ENCODE measurements around the gene GRK5.

The GRK5 gene

GRCh38 chr10:119375574-119376272 is 168.4 kb downstream of the GRK5 start:
- Mint-ChIP-seq H3K27ac (no peak overlapping the region), H3K4me1 (ENCODE audit: low read depth) (peaks cover 36% of the 10 kb centered on the region), H3K36me3 (ENCODE audit: low read depth) (peaks cover 16% of the 10 kb centered on the region), H3K27me3 (ENCODE audit: low read depth) (no peaks in the 10 kb centered on the region), H3K4me3 (no peak overlapping the region), H3K9me3 (no peaks in the 10 kb centered on the region)

GRCh38 chr10:119377451-119377957 is 170.1 kb downstream of the GRK5 start:
- H3K27ac Mint-ChIP-seq: no peak overlapping the region
- H3K27me3 Mint-ChIP-seq (ENCODE audit: low read depth): no peaks in the 10 kb centered on the region
- H3K4me1 Mint-ChIP-seq (ENCODE audit: low read depth): peaks cover 34% of the 10 kb centered on the region
- no peak overlapping the region for H3K4me3 Mint-ChIP-seq
- peaks cover 26% of the 10 kb centered on the region for H3K36me3 Mint-ChIP-seq (ENCODE audit: low read depth)
- no peaks in the 10 kb centered on the region for H3K9me3 Mint-ChIP-seq

GRCh38 chr10:119377958-119378736 is 170.8 kb downstream of the GRK5 start:
- H3K36me3 Mint-ChIP-seq (ENCODE audit: low read depth): peaks cover 29% of the 10 kb centered on the region
- H3K4me1 Mint-ChIP-seq (ENCODE audit: low read depth): peaks cover 33% of the 10 kb centered on the region
- H3K27ac Mint-ChIP-seq: no peak overlapping the region
- H3K27me3 Mint-ChIP-seq (ENCODE audit: low read depth): no peaks in the 10 kb centered on the region
- no peak overlapping the region for H3K4me3 Mint-ChIP-seq
- H3K9me3 Mint-ChIP-seq: no peaks in the 10 kb centered on the region

GRCh38 chr10:119378737-119379067 is 171.3 kb downstream of the GRK5 start:
- H3K27me3 Mint-ChIP-seq (ENCODE audit: low read depth): no peaks in the 10 kb centered on the region
- no peak overlapping the region for H3K27ac Mint-ChIP-seq
- H3K36me3 Mint-ChIP-seq (ENCODE audit: low read depth): peaks cover 31% of the 10 kb centered on the region
- no peaks in the 10 kb centered on the region for H3K9me3 Mint-ChIP-seq
- peaks cover 33% of the 10 kb centered on the region for H3K4me1 Mint-ChIP-seq (ENCODE audit: low read depth)
- H3K4me3 Mint-ChIP-seq: no peak overlapping the region

DNA sequence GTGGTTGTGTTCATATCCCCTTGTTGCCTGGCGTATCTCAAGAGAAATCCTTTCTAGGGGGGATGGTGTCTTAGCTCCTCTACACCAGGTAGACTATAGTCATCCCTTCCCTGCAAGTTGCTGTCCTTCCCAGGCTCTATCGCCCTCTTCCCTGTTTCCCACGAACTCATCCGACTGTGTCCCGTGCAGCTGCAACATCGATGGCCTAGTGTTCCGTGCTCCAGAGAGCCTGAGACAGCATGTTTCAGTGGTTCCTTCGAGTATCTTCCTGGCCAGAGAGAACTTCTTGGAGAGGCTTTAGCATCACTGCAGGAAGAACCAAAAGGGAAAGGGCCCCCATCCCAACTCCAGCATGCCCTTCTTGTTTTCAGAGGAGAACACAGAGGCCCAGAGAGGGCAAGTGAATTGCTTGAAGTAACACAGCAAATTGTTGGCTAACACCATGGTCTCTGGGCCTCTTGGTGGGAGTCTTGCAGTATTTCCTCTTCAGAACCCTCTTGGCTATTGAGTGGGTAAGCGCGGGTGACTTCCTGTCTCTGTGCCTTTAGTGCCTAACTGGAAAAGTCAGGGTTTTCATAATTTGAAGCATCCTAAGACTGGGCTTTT is 172.2 kb downstream of the GRK5 start:
- Mint-ChIP-seq H3K36me3 (ENCODE audit: low read depth) (peaks cover 34% of the 10 kb centered on the region), H3K4me1 (ENCODE audit: low read depth) (peaks cover 32% of the 10 kb centered on the region), H3K27me3 (ENCODE audit: low read depth) (no peaks in the 10 kb centered on the region), H3K4me3 (no peak overlapping the region), H3K27ac (no peak overlapping the region), H3K9me3 (no peaks in the 10 kb centered on the region)

DNA sequence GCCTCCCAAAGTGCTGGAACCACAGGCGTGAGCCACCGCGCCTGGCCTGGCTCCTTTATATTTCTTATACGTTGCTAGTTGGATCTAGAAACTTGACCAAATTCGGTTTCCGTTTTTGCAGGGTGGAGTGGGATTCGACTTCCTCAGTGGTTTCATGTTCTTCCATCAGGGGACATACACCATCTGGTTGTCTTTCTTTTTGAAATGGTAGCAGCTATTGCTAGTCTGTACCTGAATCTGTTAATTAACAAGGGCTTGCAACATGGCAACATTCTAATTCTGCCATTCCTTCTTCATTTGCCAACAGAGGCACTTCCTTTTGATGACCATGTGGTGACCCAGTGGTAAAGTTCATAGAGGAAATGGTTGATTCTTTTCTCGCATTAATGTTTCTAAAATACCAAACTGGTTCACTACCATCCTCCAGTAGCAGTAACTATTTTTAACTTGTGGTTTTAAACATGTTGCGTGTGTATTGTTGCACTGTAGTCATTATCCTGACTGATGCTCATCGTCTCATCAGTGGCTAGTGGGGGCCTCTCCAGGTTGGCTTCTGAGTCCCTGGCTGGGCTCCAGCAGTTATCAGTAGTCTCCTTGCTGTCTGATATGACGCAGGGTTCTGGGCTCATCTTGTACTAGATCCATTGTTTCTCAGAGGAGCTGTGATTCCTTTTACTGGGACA is 175.9 kb downstream of the GRK5 start:
- H3K36me3 Mint-ChIP-seq (ENCODE audit: low read depth): peaks cover 46% of the 10 kb centered on the region

DNA sequence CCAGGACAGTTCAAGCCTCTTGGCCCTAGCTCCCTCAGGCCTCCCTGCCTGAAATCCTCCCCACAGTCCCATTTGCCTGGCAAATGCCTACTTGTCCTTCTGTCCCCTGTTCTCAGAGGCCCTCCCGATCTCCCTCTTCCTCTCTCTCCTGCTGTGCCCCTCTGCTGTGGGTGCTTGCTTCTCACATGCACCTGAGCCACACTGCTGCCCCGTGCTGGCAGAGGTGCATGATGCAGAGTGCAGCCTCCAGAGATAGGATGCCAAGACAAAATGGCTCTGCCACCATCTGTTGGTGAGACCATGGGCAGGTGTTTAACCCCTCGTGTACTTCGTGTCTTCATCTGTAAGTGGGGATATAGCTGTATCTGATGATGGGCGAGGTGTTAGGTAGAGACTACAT is 176.8 kb downstream of the GRK5 start:
- H3K36me3 Mint-ChIP-seq (ENCODE audit: low read depth): peaks cover 43% of the 10 kb centered on the region
- no peak overlapping the region for H3K4me3 Mint-ChIP-seq
- H3K9me3 Mint-ChIP-seq: no peaks in the 10 kb centered on the region
- peaks cover 16% of the 10 kb centered on the region for H3K4me1 Mint-ChIP-seq (ENCODE audit: low read depth)
- H3K27me3 Mint-ChIP-seq (ENCODE audit: low read depth): no peaks in the 10 kb centered on the region
- no peak overlapping the region for H3K27ac Mint-ChIP-seq

More for the DNA sequence above, 175.9 kb downstream of the GRK5 start:
- Mint-ChIP-seq H3K4me3 (no peak overlapping the region), H3K27ac (no peak overlapping the region), H3K27me3 (ENCODE audit: low read depth) (no peaks in the 10 kb centered on the region), H3K9me3 (no peaks in the 10 kb centered on the region), H3K4me1 (ENCODE audit: low read depth) (peaks cover 20% of the 10 kb centered on the region)

DNA sequence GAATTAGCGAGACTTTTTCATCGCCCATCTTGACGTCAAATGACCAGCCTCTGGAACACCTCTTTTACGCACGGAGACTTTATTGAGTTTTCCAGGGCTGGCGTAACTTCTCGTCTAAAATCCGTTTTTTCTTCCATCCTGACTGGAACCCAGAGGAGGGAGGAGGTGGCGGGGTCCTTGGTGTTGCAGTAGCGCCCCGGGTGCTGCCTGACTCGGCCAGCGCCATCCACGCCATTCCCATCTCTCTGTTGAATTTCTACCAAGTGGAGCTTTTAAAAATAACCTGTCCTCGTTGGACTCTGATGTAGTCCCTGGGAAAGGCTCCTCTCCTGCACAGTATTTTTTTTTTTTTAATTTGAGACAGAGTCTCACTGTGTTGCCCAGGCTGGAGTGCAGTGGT is 179.3 kb downstream of the GRK5 start:
- H3K36me3 Mint-ChIP-seq (ENCODE audit: low read depth): peaks cover 33% of the 10 kb centered on the region
- peaks cover 15% of the 10 kb centered on the region for H3K4me1 Mint-ChIP-seq (ENCODE audit: low read depth)
- H3K9me3 Mint-ChIP-seq: no peaks in the 10 kb centered on the region
- H3K4me3 Mint-ChIP-seq: no peak overlapping the region
- no peaks in the 10 kb centered on the region for H3K27me3 Mint-ChIP-seq (ENCODE audit: low read depth)
- no peak overlapping the region for H3K27ac Mint-ChIP-seq

DNA sequence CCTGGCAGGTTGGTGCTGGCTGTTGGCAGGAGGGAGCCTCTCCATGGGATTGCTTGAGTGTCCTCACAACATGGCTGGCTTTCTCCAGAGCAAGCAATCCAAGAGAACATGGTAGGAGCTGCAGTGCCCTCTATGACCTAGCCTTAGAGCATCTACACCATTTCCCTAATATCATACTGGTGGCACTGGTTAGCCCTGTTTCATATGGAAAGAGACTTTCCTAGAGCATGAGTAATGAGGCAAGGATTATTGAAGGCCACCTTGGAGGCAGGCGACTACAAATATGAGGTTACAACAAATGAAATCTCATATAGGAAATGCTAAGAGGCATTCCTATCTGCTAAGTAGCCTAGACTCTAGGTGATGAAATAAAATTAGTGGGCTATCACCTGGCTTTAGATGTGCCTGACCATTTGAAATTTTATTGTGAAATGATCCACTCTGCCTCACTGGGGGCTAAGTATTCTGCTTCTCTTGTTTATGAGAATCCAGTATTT is 181.5 kb downstream of the GRK5 start:
- Mint-ChIP-seq H3K9me3 (no peaks in the 10 kb centered on the region), H3K4me3 (no peak overlapping the region), H3K4me1 (ENCODE audit: low read depth) (peaks cover 10% of the 10 kb centered on the region), H3K27me3 (ENCODE audit: low read depth) (no peaks in the 10 kb centered on the region), H3K27ac (no peak overlapping the region), H3K36me3 (ENCODE audit: low read depth) (peaks cover 25% of the 10 kb centered on the region)

DNA sequence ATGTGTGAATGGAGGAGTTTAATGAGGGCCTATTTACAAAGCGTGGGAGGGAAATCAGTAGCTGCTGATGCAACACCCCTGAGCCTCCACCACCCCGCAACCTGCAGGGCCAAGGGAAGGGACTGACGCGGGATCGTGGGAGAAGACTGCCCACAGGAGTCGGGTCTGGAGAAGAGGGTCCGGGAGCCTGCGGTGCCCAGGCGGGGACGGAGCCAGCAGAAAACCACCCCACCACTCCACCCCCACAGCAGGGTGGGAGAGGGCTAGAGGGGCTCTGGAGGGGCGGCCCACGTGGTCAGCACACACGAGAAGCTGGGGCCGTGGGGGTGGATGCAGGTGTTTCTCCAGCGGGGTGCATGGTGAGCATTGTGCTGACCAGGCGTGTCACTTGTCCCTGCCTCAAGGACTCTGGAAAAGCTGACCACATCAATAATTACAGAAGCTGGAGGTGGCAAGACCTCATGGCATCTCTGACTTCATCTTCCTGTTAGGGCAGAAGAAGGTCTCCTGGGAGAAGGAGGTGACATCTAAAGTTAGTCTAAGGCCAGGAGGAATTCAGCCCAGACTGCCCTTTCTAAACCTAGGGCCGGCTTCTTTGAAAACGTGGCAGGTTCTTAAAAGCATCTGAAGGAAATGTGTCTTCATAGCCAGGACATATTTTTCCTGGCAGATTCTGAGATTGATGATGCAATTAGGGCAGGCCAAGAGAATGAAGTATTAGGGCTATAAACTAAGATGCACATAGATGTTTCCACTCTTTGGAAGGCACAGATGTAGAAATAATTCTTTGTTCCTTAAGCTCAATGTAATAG is 184.3 kb downstream of the GRK5 start:
- Mint-ChIP-seq H3K27ac (no peak overlapping the region), H3K9me3 (no peaks in the 10 kb centered on the region), H3K27me3 (ENCODE audit: low read depth) (no peaks in the 10 kb centered on the region), H3K4me1 (ENCODE audit: low read depth) (peaks cover 24% of the 10 kb centered on the region), H3K4me3 (no peak overlapping the region), H3K36me3 (ENCODE audit: low read depth) (peaks cover 12% of the 10 kb centered on the region)

DNA sequence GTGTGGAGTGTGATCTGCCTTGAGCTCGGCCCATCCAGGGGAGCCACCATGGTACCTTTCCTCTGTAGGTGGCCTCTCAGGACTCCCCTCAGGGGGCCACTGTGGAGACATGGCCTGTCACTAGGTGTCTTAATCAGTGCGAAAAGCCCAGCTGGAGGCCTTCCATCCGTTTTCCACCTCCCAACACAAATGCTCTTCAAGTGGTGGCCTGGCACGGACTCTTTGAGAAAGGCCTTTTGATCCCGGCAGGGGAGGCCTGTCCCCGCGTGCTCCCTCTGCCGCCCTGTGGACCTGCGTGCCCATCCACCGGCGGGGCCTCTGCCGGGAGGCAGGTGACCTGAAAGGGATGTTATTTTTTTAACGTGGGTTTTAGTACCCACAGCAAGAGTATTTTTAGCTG is 185.6 kb downstream of the GRK5 start:
- Mint-ChIP-seq H3K27me3 (ENCODE audit: low read depth) (no peaks in the 10 kb centered on the region), H3K9me3 (no peaks in the 10 kb centered on the region), H3K4me1 (ENCODE audit: low read depth) (peaks cover 26% of the 10 kb centered on the region), H3K4me3 (no peak overlapping the region), H3K27ac (no peak overlapping the region), H3K36me3 (ENCODE audit: low read depth) (peaks cover 14% of the 10 kb centered on the region)

DNA sequence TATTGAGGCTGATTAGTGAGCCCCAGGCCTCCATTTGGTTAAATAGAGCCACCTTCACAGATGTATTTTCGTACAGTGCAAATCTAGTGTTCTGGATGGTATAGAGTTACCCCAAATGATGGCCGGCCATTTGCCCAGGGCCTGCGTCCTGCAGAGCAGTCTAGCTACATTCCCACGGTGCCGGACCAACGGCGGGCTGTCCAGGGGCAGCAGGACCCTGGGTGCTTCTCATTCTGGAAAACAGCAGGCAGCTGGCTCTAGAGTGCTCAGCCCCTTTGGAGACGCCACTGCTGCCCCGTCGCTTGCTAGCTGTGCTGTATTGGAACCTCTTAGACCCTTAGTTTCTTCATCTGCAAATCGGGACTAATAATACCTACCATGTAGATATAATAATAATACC is 186.1 kb downstream of the GRK5 start:
- H3K36me3 Mint-ChIP-seq (ENCODE audit: low read depth): peaks cover 14% of the 10 kb centered on the region
- H3K4me3 Mint-ChIP-seq: no peak overlapping the region

GRCh38 chr10:119393845-119394244 is 186.5 kb downstream of the GRK5 start:
- Mint-ChIP-seq H3K4me3 (no peak overlapping the region), H3K27ac (peak overlapping the region; percentile 61), H3K36me3 (ENCODE audit: low read depth) (peaks cover 14% of the 10 kb centered on the region), H3K27me3 (ENCODE audit: low read depth) (no peaks in the 10 kb centered on the region), H3K9me3 (no peaks in the 10 kb centered on the region), H3K4me1 (ENCODE audit: low read depth) (peaks cover 26% of the 10 kb centered on the region)

More for the DNA sequence above, 186.1 kb downstream of the GRK5 start:
- peaks cover 26% of the 10 kb centered on the region for H3K4me1 Mint-ChIP-seq (ENCODE audit: low read depth)
- peak overlapping the region; percentile 43 for H3K27ac Mint-ChIP-seq
- no peaks in the 10 kb centered on the region for H3K27me3 Mint-ChIP-seq (ENCODE audit: low read depth)
- no peaks in the 10 kb centered on the region for H3K9me3 Mint-ChIP-seq

All from T-helper 1 cell treated with Interleukin-12 subunit alpha and Interleukin-12 subunit beta and Interleukin-4 antibody, amounts not matched to agents 30 μg/mL and 1 μg/mL, for 36 hours (primary cell).